Measurements from ENCODE around the gene N4BP3.

The N4BP3 gene

GRCh38 chr5:178119915-178120606 is 6.7 kb downstream of the N4BP3 start:
- H3K4me1 ChIP-seq, result peaks cover 100% of the 10 kb centered on the region
- no peaks in the 10 kb centered on the region for H3K9me3 ChIP-seq
- peak overlapping the region; percentile 86 for H3K9ac ChIP-seq
- H3K27me3 ChIP-seq, result no peaks in the 10 kb centered on the region
- no peak for TF ChIP-seq Cebpa-rat (IDR thresholded peaks at IDR 0.05)
- peaks cover 20% of the 10 kb centered on the region; the same call in 1 of the 2 replicates for H3K36me3 ChIP-seq
- peak overlapping the region; percentile 42; the same call in 1 of the 2 replicates for H3K4me3 ChIP-seq
- peak overlapping the region; percentile 96 for H3K27ac ChIP-seq
- peaks cover 23% of the 10 kb centered on the region; the same call in 1 of the 2 replicates for H4K20me1 ChIP-seq
- H3K4me2 ChIP-seq, result peak overlapping the region; percentile 99

- H3K9ac ChIP-seq, result peak overlapping the region; percentile 86
- H3K4me3 ChIP-seq, result peak overlapping the region; percentile 63
- peak overlapping the region; percentile 99 for H3K4me2 ChIP-seq
- H4K20me1 ChIP-seq, result peaks cover 25% of the 10 kb centered on the region; the same call in 1 of the 2 replicates
- TF ChIP-seq Cebpa-rat (IDR thresholded peaks at IDR 0.05), result no peak
- H3K36me3 ChIP-seq, result peaks cover 21% of the 10 kb centered on the region; the same call in 1 of the 2 replicates
- H3K27ac ChIP-seq, result peak overlapping the region; percentile 96
- H3K4me1 ChIP-seq, result peaks cover 98% of the 10 kb centered on the region
- no peaks in the 10 kb centered on the region for H3K27me3 ChIP-seq
- H3K9me3 ChIP-seq, result no peaks in the 10 kb centered on the region
These were observed 7.5 kb downstream of the N4BP3 start for GRCh38 chr5:178120607-178121357.

GRCh38 chr5:178121391-178122276 is 8.3 kb downstream of the N4BP3 start:
- Histone ChIP-seq H3K4me1 (peaks cover 97% of the 10 kb centered on the region), H3K9me3 (no peaks in the 10 kb centered on the region), H4K20me1 (peaks cover 25% of the 10 kb centered on the region; the same call in 1 of the 2 replicates), H3K4me2 (peak overlapping the region; percentile 99), H3K9ac (peak overlapping the region; percentile 83), H3K27ac (peak overlapping the region; percentile 96), H3K36me3 (peaks cover 21% of the 10 kb centered on the region; the same call in 1 of the 2 replicates), H3K4me3 (peak overlapping the region; percentile 63), H3K27me3 (no peaks in the 10 kb centered on the region)
- TF ChIP-seq Cebpa-rat (IDR thresholded peaks at IDR 0.05), result no peak

GRCh38 chr5:178122346-178122745 is 9.0 kb downstream of the N4BP3 start:
- H3K27ac ChIP-seq, result peak overlapping the region; percentile 96
- H3K9ac ChIP-seq, result peak overlapping the region; percentile 83
- peaks cover 97% of the 10 kb centered on the region for H3K4me1 ChIP-seq
- H3K27me3 ChIP-seq, result no peaks in the 10 kb centered on the region
- H3K4me3 ChIP-seq, result peak overlapping the region; percentile 63
- no peaks in the 10 kb centered on the region for H3K9me3 ChIP-seq
- peaks cover 21% of the 10 kb centered on the region; the same call in 1 of the 2 replicates for H3K36me3 ChIP-seq
- peaks cover 25% of the 10 kb centered on the region; the same call in 1 of the 2 replicates for H4K20me1 ChIP-seq
- H3K4me2 ChIP-seq, result peak overlapping the region; percentile 99
- TF ChIP-seq Cebpa-rat (IDR thresholded peaks at IDR 0.05), result no peak

- peak overlapping the region; percentile 83 for H3K9ac ChIP-seq
- peaks cover 21% of the 10 kb centered on the region; the same call in 1 of the 2 replicates for H3K36me3 ChIP-seq
- peak overlapping the region; percentile 63; the same call in 1 of the 2 replicates for H3K4me3 ChIP-seq
- H3K9me3 ChIP-seq, result no peaks in the 10 kb centered on the region
- no peaks in the 10 kb centered on the region for H3K27me3 ChIP-seq
- no peak for TF ChIP-seq Cebpa-rat (IDR thresholded peaks at IDR 0.05)
- peak overlapping the region; percentile 96 for H3K27ac ChIP-seq
- peaks cover 89% of the 10 kb centered on the region for H3K4me1 ChIP-seq
- H3K4me2 ChIP-seq, result peak overlapping the region; percentile 99
- peaks cover 25% of the 10 kb centered on the region; the same call in 1 of the 2 replicates for H4K20me1 ChIP-seq
These were observed 10.0 kb downstream of the N4BP3 start for GRCh38 chr5:178123094-178123965.

- peaks cover 21% of the 10 kb centered on the region; the same call in 1 of the 2 replicates for H3K36me3 ChIP-seq
- H3K4me3 ChIP-seq, result no peak overlapping the region; the same call in 1 of the 2 replicates
- H3K27ac ChIP-seq, result peak overlapping the region; percentile 96
- H3K9ac ChIP-seq, result peak overlapping the region; percentile 83
- no peaks in the 10 kb centered on the region for H3K27me3 ChIP-seq
- no peaks in the 10 kb centered on the region for H3K9me3 ChIP-seq
- peaks cover 89% of the 10 kb centered on the region for H3K4me1 ChIP-seq
- H4K20me1 ChIP-seq, result peaks cover 25% of the 10 kb centered on the region; the same call in 1 of the 2 replicates
- no peak for TF ChIP-seq Cebpa-rat (IDR thresholded peaks at IDR 0.05)
- peak overlapping the region; percentile 99 for H3K4me2 ChIP-seq
These were observed 10.9 kb downstream of the N4BP3 start for GRCh38 chr5:178123966-178124925.

GRCh38 chr5:178125253-178125906 is 12.0 kb downstream of the N4BP3 start:
- no peaks in the 10 kb centered on the region for H3K9me3 ChIP-seq
- peaks cover 25% of the 10 kb centered on the region; the same call in 1 of the 2 replicates for H4K20me1 ChIP-seq
- no peak overlapping the region for H3K4me3 ChIP-seq
- H3K27ac ChIP-seq, result no peak overlapping the region
- H3K36me3 ChIP-seq, result peaks cover 21% of the 10 kb centered on the region; the same call in 1 of the 2 replicates
- H3K4me1 ChIP-seq, result peaks cover 89% of the 10 kb centered on the region
- TF ChIP-seq Cebpa-rat (IDR thresholded peaks at IDR 0.05), result no peak
- no peaks in the 10 kb centered on the region for H3K27me3 ChIP-seq
- no peak overlapping the region for H3K9ac ChIP-seq
- peak overlapping the region; percentile 99; the same call in 1 of the 2 replicates for H3K4me2 ChIP-seq
